Fibroblast of peridontal ligament (primary cell): Measurements from ENCODE around the gene CAMTA1.

Experiments
- DNase-seq: peaks from one replicate; pipeline ENCODE4 v3.0.0-alpha.2; 2010; ENCODE audit errors: extremely low read depth

CAMTA1 gene

GRCh38 chr1:7570311-7570710 lies 785.1 kb downstream of the CAMTA1 start:
- DNase-seq, result no peak

GRCh38 chr1:7572654-7573152 lies 787.4 kb downstream of the CAMTA1 start:
- no peak for DNase-seq

- DNase-seq, result no peak
These were observed 788.2 kb downstream of the CAMTA1 start for GRCh38 chr1:7573481-7573880.

- DNase-seq, result no peak
These were observed 789.1 kb downstream of the CAMTA1 start for GRCh38 chr1:7574121-7575040.

GRCh38 chr1:7575041-7575400 lies 789.8 kb downstream of the CAMTA1 start:
- DNase-seq, result no peak

GRCh38 chr1:7576946-7577657 lies 791.8 kb downstream of the CAMTA1 start:
- peak; percentile 3 for DNase-seq

- DNase-seq, result no peak
These were observed 793.0 kb downstream of the CAMTA1 start for GRCh38 chr1:7578206-7578605.

- no peak for DNase-seq
These were observed 793.8 kb downstream of the CAMTA1 start for GRCh38 chr1:7579016-7579415.

- no peak for DNase-seq
These were observed 794.9 kb downstream of the CAMTA1 start for GRCh38 chr1:7579831-7580804.

- peak; percentile 64 for DNase-seq
These were observed 795.9 kb downstream of the CAMTA1 start for GRCh38 chr1:7580923-7581753.

- peak; percentile 9 for DNase-seq
These were observed 796.7 kb downstream of the CAMTA1 start for GRCh38 chr1:7581754-7582459.

- no peak for DNase-seq
These were observed 797.3 kb downstream of the CAMTA1 start for GRCh38 chr1:7582460-7582972.

- no peak for DNase-seq
These were observed 798.2 kb downstream of the CAMTA1 start for GRCh38 chr1:7583291-7584096.

- no peak for DNase-seq
These were observed 798.9 kb downstream of the CAMTA1 start for GRCh38 chr1:7584157-7584556.

GRCh38 chr1:7584643-7585042 lies 799.4 kb downstream of the CAMTA1 start:
- no peak for DNase-seq

GRCh38 chr1:7585216-7585907 lies 800.1 kb downstream of the CAMTA1 start:
- no peak for DNase-seq

- no peak for DNase-seq
These were observed 801.0 kb downstream of the CAMTA1 start for GRCh38 chr1:7586031-7586941.
